Central memory CD4-positive, alpha-beta T cell (primary cell): ENCODE data around the gene TMEM91.
"Not testable (repeated sequence)": the region's sequence is repeated elsewhere in the genome, so short reads cannot be mapped to it uniquely, and the experiment has no call there.

Source experiments
- DNase-seq: peaks from one replicate; pipeline ENCODE4 v3.0.0; 2022

The TMEM91 gene

DNA sequence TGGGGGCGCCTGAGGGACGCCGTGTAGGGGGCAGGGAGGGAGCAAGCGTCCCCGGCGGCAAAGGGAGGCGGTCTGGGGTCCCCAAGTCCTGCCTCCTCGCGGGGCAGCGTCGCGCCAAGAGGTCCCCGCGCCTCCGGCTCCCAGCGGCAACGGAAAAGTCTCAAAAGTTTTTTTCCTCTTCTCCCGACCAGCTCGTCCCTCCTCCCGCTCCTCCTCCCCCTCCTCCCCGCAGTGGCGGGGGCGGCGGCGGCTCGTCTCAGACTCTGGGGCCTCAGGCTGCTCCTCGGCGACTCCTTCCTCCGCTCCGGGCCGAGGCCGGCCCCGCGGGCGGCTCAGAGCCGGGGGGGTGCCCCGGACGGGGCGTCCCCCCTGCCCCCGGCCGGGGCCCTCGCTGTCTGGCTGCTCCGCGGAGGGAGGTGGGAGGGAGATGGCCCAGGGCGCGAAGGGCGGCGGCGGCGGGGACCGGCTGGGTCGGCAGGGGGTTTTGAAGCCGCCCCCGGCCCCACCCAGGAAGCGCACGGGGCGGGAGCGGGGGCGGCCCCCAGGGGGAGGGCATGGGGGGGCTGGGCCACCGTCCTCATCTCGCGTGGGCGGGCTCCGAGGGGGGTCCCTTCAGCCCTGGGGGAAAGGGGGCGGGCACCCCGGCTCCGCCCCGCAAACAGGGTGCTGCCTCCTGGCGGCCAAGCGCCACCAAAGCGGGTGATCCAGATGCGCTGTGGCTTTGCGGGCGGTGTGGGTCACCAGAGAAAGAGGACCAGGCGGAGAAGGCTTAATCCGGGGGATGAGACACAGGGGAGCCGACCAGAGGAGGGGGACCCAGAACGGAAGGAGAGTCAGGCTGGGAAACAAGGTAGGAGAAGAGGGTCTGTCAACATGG lies 22.6 kb upstream of the TMEM91 start, which contains the start of gene TGFB1:
TSS of gene TGFB1 (minus strand) at position 457 of the 877 bp plus-strand sequence. CDS start 878 bp downstream, outside the sequence.
- DNase-seq: peak; percentile 93

DNA sequence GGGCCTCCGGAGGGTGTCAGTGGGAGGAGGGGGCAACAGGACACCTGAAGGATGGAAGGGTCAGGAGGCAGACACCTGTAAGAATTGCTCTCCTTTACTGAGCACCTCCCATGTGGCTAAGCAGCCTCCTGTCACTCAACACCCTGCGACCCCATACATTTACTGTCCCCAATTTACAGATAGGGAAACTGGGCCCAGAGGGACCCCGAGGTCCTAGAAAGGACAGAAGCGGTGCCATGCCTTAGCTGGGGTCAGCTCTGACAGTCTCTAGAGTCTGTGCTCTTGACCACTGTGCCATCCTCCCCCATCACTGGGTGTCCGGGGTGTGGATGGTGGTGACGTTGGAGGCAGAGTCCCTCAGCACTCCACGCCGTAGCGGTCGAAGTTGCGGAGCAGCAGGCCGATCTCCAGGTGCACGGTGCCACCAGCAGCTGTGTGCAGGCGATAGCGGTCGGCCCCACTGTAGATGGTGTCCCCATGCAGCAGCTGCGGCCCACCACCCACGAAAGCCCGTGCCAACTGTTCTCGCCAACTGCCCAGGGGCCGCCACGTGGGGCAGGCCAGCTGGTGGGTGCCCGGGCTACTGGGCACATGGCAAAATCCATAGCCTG lies 21.9 kb upstream of the TMEM91 start:
- no peak for DNase-seq

DNA sequence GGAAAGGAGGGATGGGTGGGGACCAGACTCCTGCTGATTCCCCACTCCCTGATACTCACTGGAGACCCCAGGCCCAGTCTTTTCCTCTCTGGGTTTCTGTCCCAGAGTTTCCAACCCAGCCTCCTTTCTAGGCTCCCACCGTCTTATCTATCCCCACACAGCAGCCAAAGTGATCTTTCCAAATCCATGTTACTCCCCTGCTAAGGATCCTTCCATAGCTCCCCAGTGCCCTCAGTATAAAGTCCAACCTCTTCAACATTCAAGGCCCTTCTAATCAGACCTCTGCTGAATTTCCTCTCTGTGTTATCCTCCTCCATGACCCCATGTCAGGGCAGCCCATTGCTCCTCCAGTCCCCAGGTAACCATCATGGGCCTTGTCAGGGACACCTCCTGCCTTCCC lies 21.3 kb upstream of the TMEM91 start:
- no peak for DNase-seq

DNA sequence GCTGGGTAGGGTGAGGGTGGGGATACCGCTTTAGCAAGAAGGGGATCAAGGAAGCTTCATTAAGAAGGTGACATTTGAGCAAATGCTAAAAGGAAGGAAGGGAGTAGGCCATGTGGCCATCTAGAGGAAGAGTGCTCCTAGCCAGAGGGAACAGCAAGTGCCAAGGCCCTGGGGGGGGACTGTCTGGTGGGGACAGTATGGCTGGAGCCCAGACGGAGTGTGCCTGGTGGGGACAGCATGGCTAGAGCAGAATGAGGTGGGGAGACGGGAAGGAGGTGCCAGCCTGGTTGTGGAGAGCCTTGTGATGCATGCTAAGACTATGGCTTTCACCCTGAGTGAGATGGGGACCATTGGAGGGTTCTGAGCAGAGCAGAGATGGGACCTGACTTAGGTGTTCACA lies 20.5 kb upstream of the TMEM91 start:
- DNase-seq: no peak

DNA sequence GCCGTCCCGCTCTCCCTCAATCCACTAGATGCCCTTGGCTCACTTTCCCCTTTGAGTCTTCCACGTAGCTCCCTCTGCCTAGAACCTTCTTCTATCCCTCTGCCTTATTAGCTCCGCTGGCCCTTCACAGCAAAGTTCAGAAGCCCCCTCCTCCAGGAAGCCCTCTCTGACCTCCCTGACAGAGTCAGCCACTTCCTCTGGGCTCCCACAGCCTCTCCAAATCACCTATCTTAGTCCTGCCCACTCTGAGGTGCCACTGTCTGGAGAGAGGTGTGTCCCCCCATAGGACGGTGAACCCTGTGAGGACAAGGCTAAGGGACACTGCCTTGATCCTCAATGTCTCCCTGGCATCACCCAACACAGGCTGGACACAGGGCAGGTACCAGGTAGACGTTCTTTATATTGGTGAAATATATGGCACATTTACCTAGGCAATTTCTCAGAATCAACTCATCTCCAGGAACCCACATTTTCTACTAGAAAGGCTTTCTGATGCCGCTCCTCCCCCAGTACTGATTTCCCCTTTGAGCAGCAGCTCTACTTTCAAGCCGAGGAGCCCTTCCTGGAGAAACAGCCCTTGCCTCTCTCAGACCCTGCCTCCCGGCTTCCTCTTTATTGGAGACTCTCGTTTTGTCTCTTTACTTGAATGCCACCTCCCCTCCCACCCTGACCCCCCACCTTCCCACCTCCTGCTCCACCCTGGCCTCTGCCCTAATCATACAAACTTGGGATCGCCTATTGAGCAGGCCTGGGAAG lies 19.2 kb upstream of the TMEM91 start:
- DNase-seq: no peak

DNA sequence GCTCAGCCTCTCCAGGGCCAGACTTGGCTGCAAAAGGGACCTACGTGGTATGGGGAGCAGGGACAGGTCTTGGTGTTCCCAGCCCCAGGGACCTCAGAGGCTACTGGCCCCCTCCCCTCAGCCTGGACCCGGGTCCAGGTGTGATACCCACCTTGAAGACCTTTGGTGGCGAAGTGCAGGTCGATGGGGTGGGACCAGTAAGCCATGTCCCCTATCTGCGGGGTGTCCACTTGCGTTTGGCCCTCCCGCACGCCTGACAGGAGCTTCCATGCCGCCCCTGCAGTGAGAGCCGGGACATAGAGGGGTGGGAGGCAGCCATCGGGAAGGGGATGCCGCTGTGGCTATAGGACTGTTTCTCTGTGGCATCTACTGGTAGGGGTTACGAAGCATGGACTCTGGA lies 18.6 kb upstream of the TMEM91 start:
- DNase-seq: no peak

DNA sequence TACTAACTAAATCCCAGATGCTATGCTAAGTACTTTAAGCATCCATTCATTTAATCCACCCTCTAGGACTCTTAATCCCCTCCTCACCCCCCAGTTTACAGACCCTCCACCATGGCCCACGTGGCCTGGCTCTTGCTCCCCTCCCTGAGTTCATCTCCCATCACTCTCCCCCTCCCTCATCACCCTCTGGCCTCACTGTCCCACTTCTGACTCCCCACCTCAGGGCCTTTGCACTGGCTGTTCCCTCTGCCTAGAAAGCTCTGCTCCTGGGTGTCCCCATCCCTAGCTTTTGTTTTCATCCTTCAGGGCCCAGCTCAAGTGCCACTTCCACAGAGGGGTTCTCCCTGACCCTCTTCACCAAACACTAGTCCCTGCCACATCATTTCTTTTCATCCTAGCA lies 16.6 kb upstream of the TMEM91 start:
- no peak for DNase-seq

DNA sequence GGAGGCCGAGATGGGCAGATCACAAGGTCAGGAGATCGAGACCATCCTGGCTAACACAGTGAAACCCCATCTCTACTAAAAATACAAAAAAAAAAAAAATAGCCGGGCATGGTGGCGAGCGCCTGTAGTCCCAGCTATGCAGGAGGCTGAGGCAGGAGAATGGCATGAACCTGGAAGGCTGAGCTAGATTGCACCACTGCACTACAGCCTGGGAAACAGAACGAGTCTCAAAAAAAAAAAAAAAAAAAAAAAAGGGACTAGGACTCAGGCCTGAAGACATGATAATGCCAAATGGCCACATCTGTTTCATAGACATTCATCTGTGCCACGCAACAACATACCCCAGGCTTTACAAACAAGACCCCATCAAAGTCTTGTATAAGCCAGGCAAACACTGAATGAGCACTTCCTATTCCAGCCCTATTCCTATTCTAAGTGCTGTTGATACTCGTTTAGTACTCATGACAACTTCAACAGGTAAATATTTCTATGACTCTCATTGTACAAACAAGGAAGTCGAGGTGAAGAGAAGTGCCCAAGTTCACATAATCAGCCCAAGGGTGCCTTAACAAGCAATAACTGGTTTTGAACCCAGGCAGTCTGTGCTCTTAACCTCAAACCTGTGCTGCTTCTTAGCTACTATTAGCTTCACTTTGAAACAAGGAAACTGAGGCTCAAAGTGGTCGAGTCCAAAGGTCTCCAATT lies 14.0 kb upstream of the TMEM91 start:
- no peak for DNase-seq

DNA sequence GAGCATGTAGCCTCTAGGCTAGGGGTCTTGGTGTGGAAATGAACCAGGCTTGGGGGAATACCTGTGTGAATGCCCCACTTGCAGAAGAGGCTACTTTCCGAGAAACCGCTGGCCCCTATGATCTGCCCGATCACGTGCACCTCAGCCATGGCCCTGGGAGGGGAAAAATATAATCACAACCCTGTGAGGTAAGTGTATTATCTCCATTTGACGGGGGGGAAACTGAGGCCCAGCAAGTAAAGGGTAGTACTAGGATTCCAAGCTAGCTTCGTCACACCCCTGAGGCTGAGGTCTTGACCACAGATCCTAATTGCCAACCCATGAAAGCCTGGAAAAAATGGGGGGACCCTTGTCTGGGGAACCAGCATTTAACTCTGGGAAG lies 13.0 kb upstream of the TMEM91 start:
- no peak for DNase-seq

DNA sequence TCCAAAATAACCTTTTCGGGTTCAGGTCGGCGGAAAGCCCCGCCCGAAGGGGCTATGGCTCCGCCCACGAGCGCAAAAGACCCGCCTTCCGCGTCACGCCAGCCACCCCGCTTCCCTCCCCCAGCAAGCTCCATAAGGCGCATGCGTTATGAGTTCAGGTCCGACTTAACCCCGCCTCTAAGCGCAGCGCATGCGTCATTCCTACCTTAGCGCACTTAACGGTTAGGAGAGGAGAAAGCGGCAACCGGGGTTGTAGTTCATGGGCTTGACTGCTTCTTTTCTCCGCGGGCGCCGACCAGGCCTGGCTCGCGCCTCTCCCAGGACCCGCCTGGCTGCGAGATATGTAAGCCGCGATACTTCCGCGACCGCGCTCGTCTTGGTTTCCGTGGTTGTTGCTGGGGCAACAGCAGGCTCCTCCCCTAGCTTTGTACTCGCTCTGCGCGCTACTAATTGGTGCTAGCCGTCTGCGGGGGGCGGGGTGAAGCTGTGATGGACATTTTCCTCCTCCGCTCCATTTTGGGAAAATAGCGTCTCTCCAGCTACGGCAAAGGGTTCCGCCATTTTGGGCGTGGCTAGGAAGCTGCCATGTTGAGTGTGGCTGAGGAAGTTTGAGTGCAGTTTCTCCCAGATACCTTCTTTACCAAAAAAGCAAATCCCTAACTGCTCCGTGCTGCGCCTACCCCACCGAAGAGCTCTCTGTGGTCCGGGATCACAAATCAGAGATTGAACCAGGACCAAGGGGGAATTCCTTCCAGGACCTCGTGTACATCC lies 12.4 kb upstream of the TMEM91 start, which contains the start of gene B9D2:
TSS of gene B9D2 (minus strand) at position 397 of the 771 bp plus-strand sequence. CDS start 630 bp downstream, outside the sequence.
- peak; percentile 99 for DNase-seq

DNA sequence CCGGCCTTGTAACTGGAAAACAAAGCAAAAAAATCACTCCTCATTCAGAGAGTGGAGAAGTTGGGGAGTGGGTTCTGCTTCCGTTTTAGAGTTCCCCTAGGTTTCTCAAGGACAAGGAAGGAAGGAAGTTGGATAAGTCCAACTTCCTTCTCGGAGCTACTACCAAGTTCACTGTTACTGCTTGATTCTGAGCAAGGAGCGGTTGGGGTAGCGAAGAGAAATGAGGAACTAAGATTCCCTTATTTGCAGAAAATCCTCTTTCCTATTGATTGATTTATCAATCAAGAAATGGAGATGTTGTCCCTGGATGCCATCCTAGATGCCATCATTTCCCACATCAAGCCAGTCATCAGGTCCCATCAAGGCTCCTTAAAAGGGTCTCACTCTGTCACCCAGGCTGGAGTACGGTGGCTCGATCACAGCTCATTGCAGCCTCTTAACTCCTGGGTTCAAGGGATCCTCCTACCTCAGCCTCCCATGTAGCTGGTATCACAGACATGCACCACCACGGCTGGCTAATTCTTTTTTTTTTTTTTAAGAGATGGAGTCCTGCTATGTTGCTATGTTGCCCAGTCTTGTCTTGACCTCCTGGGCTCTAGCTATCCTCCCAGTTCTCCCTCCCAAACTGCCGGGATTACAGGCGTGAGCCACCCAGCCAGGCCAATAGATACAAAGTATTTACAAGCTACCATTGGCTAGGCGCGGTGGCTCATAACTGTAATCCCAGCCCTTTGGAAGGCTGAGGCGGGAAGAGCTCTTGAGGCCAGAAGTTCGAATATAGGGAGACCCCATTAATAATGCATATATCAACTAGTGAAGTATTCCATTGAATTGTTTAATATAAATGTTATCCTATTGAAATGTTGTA lies 11.6 kb upstream of the TMEM91 start:
- no peak for DNase-seq

DNA sequence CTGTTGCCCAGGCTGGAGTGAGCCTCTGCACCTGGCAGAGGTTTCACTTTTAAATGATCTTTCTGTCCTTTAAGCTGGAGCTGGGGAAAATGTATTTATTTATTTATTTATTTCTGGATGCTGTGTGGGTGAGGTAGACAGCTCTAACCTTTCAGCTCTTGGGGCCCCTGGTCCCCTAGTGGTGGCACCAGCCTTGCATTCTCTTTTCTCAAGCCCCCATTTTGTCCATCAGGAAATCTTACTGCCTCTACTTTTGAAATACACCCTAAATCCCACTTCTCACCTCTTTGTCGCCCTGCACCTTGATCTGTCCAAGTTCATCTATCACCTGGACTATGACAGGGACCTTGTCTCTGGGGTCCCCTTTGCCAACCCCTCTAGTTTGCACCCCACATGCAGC lies 10.2 kb upstream of the TMEM91 start:
- DNase-seq: no peak

DNA sequence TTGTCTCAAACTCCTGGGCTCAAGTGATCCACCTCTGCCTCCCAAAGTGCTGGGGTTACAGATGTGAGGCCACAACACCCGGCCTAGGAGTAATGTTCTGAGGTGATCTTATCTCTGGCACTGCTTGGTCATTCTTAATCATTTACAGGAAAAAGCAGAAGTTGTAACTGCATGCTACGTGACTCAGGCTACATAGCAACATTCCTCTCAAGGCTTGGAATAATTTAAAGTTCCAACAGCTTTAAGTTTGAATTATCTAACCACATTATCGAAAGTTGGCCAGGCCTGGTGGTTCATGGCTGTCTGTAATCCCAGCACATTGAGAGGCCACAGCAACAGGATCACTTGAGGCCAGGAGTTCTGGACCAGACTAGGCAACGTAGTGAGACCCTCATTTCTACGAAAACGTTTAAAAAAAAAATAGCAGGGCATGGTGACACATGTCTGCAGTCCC lies 8.5 kb upstream of the TMEM91 start:
- no peak for DNase-seq

DNA sequence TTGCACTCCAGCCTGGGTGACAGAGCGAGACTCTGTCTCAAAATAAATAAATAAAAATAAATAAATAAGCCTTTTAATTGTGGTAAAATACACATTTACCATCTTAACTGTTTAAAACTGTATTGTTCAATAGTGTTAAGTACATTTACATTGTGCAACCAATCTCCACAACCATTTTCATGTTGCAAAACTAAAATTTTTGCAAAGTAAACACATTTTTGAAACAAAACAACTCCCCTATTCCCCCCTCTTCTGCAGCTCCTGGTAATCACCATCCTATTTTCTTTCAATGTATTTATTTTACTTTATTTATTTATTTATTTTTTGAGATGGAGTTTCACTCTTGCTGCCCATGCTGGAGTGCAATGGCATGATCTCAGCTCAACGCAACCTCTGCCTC lies 6.6 kb upstream of the TMEM91 start:
- no peak for DNase-seq

DNA sequence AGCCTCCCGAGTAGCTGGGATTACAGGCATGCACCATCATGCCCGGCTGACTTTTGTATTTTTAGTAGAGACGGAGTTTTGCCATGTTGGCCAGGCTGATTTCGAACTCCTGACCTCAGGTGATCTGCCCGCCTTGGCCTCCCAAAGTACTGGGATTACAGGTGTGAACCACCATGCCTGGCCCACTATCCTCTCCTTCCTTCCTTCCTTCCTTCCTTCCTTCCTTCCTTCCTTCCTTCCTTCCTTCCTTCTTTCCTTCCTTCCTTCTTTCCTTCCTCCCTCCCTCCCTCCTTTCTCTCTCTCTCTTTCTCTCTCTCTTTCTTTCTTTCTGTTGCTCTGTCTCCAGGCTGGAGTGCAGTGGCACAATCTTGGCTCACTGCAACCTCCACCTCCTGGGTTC lies 5.2 kb upstream of the TMEM91 start:
- DNase-seq: not testable (repeated sequence)

DNA sequence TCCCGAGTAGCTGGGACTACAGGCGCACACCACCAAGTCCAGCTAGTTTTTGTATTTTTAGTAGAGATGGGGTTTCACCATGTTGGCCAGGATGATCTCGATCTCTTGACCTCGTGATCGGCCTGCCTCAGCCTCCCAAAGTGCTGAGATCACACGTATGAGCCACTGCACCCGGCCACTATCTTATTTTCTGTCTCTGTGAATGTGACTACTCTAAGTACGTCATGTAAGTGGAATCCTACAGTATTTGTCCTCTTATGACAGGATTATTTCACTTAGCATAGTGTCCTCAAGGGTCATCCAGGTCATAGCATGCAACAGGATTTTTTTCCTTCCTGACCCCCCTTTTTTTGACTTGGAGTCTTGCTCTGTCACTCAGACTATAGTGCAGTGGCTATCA lies 4.8 kb upstream of the TMEM91 start:
- no peak for DNase-seq

DNA sequence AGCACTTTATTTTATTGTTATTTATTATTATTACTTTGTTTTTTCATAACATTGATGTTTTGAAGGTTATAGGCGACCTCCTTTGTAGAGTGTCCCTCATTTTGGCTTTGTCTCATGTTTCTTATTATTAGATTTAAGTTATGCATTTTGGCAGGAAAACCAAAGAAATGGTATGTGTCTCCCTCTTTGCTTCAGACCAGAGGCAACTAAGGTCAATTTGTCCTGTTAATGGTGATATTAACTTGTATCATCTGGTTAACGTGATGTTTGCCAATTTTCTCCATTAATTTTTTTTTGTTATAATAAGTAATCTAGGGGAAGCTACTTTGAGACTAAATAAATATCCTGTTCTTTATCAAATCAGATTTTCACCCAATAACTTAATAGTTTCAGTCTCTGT lies 3.8 kb upstream of the TMEM91 start:
- no peak for DNase-seq

DNA sequence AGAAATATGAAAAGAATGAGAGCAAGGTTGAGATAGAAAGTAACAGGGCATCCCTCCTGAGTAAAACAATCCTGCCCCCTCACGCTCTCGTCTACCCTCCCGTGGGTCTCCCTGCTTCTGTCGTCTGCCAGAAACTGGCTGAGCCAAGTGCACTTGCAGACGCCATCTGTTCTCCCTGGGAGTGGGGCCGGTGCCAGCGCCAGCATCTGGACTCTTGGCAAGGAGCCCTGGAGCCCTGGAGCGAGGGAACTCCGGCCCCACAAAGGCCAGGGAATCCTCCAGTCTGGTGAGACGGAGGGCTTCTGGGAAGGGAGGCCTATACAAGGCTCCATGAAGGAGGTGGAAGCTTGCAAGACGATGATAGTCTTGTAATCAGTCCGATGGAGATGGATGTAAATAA lies 2.3 kb upstream of the TMEM91 start:
- DNase-seq: no peak

DNA sequence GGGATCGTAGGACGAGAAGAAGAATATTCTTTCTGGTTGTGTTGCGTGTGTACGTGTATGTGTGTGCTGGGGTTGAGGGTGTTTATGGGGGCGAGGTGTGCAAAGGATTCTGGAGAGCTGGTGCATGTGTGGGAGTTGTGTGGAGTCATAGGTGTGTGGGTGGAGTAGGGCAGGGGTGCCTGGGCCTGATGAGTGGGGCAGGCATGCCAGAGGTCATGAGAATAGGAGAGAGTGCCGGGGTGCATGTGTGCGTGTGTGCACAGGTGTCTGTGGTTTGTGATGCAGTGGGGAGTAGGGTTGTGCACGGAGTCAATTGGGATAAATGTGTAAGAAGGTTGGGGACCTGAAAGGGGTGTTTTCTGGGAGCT lies 649 bp downstream of the TMEM91 start:
- no peak for DNase-seq

DNA sequence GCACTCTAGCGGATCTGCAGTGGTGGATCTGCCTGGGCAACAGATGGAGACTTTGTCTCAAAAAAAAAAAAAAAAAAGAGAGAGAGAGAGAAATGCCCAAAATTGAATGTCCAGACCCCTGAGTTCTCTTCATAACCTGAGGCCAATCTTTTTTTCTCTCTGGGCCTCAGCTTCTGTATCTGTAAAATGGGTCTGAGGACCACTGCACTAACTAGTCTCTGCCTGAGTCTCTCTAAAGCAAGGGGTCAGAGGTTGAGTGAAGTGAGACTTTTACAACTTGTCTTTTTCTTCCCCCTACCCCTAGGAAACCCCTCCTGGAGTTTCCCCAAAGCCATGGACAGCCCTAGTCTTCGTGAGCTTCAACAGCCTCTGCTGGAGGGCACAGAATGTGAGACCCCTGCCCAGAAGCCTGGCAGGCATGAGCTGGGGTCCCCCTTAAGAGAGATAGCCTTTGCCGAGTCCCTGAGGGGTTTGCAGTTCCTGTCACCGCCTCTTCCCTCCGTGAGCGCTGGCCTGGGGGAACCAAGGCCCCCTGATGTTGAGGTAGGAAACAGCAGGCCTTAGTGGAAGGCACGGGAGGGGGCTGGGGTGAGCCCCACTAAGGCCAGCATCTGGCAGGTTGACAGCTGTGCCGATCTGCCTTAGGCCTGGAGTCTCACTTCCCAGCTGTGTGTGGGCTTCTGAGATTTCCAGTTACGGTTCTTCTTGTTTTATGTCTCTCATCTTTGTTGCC lies 1.8 kb downstream of the TMEM91 start:
- DNase-seq: no peak
